OCI-M1 (cell line): ENCODE measurements around the gene SLC39A6.
"Not testable (repeated sequence)": the region's sequence is repeated elsewhere in the genome, so short reads cannot be mapped to it uniquely, and the experiment has no call there.

Experiments
- DNase-seq: peaks from one replicate; lab custom pipeline; 2025; lab: John Stamatoyannopoulos, UW

Gene SLC39A6

GRCh38 chr18:36129300-36130038 lies at the start of gene SLC39A6, which contains the start of gene ELP2:
TSS of gene SLC39A6 (minus strand) at chr18:36129340. CDS start at chr18:36127007, 2,333 bp downstream.
TSS of gene ELP2 (plus strand) at chr18:36129899. CDS start at chr18:36129934, 35 bp downstream.
- peak; percentile 95 for DNase-seq

GRCh38 chr18:36177913-36178312 lies 48.8 kb upstream of the SLC39A6 start:
- DNase-seq, result no peak

- DNase-seq, result no peak
Measured at GRCh38 chr18:36176711-36177110, 47.6 kb upstream of the SLC39A6 start.

- no peak for DNase-seq
Measured at GRCh38 chr18:36176177-36176584, 47.0 kb upstream of the SLC39A6 start.

GRCh38 chr18:36175481-36175880 lies 46.3 kb upstream of the SLC39A6 start:
- no peak for DNase-seq

GRCh38 chr18:36169938-36170337 lies 40.8 kb upstream of the SLC39A6 start:
- DNase-seq, result no peak

- not testable (repeated sequence) for DNase-seq
Measured at GRCh38 chr18:36168296-36168695, 39.2 kb upstream of the SLC39A6 start.

- DNase-seq, result no peak
Measured at GRCh38 chr18:36167692-36168218, 38.6 kb upstream of the SLC39A6 start.

GRCh38 chr18:36162981-36163380 lies 33.8 kb upstream of the SLC39A6 start:
- DNase-seq, result no peak

GRCh38 chr18:36160959-36161371 lies 31.8 kb upstream of the SLC39A6 start:
- DNase-seq, result no peak

- DNase-seq, result no peak
Measured at GRCh38 chr18:36158266-36158867, 29.2 kb upstream of the SLC39A6 start.

GRCh38 chr18:36157441-36157840 lies 28.3 kb upstream of the SLC39A6 start:
- no peak for DNase-seq

GRCh38 chr18:36155851-36156757 lies 27.0 kb upstream of the SLC39A6 start:
- DNase-seq, result no peak

- DNase-seq, result no peak
Measured at GRCh38 chr18:36153771-36154170, 24.6 kb upstream of the SLC39A6 start.

- no peak for DNase-seq
Measured at GRCh38 chr18:36153203-36153602, 24.1 kb upstream of the SLC39A6 start.

GRCh38 chr18:36152781-36153180 lies 23.6 kb upstream of the SLC39A6 start:
- DNase-seq, result no peak

GRCh38 chr18:36149514-36150289 lies 20.6 kb upstream of the SLC39A6 start:
- no peak for DNase-seq

GRCh38 chr18:36143391-36143790 lies 14.3 kb upstream of the SLC39A6 start:
- no peak for DNase-seq

- no peak for DNase-seq
Measured at GRCh38 chr18:36142751-36143150, 13.6 kb upstream of the SLC39A6 start.

- DNase-seq, result no peak
Measured at GRCh38 chr18:36141576-36141975, 12.4 kb upstream of the SLC39A6 start.

- no peak for DNase-seq
Measured at GRCh38 chr18:36139245-36139644, 10.1 kb upstream of the SLC39A6 start.
